GM21825 (cell line): Measurements from ENCODE around the gene ARRDC2.
"Not testable (repeated sequence)": the region's sequence is repeated elsewhere in the genome, so short reads cannot be mapped to it uniquely, and the experiment has no call there.

Source experiments
- ATAC-seq: cut with Tn5 transposase; IDR thresholded peaks from one replicate; pipeline ENCODE4 v1.9.1; 2021; ENCODE audit warnings: mild to moderate bottlenecking, moderate library complexity; ENCODE audit not compliant: unreplicated experiment

ARRDC2 gene

GRCh38 chr19:18007917-18008673 lies at the start of gene ARRDC2:
ARRDC2 (plus strand) TSS chr19:18008170; CDS start chr19:18008311, 141 bp downstream.
- ATAC-seq: peak; percentile 43

- no peak for ATAC-seq
These were observed 43.9 kb upstream of the ARRDC2 start for GRCh38 chr19:17963936-17964691.

GRCh38 chr19:17965370-17966128 lies 42.4 kb upstream of the ARRDC2 start:
- ATAC-seq: no peak

- ATAC-seq: no peak
These were observed 41.9 kb upstream of the ARRDC2 start for GRCh38 chr19:17966129-17966483.

GRCh38 chr19:17966550-17967256 lies 41.3 kb upstream of the ARRDC2 start, which contains the start of gene KCNN1:
KCNN1 (plus strand) TSS chr19:17967107; CDS start chr19:17973889, 6,782 bp downstream.
- ATAC-seq: no peak

GRCh38 chr19:17967257-17968051 lies 40.5 kb upstream of the ARRDC2 start:
- ATAC-seq: no peak

- no peak for ATAC-seq
These were observed 39.6 kb upstream of the ARRDC2 start for GRCh38 chr19:17968362-17968761.

GRCh38 chr19:17969096-17969792 lies 38.7 kb upstream of the ARRDC2 start:
- ATAC-seq: no peak

- ATAC-seq: no peak
These were observed 35.7 kb upstream of the ARRDC2 start for GRCh38 chr19:17972230-17972629.

GRCh38 chr19:17973759-17974158 lies 34.2 kb upstream of the ARRDC2 start:
- no peak for ATAC-seq

GRCh38 chr19:17974551-17974950 lies 33.4 kb upstream of the ARRDC2 start:
- no peak for ATAC-seq

- no peak for ATAC-seq
These were observed 32.9 kb upstream of the ARRDC2 start for GRCh38 chr19:17975032-17975431.

- ATAC-seq: no peak
These were observed 30.9 kb upstream of the ARRDC2 start for GRCh38 chr19:17977021-17977420.

GRCh38 chr19:17977488-17977887 lies 30.5 kb upstream of the ARRDC2 start:
- no peak for ATAC-seq

GRCh38 chr19:17981611-17982010 lies 26.4 kb upstream of the ARRDC2 start:
- ATAC-seq: no peak

GRCh38 chr19:17982430-17982829 lies 25.5 kb upstream of the ARRDC2 start:
- no peak for ATAC-seq

GRCh38 chr19:17985037-17985818 lies 22.7 kb upstream of the ARRDC2 start:
- no peak for ATAC-seq

- not testable (repeated sequence) for ATAC-seq
These were observed 21.4 kb upstream of the ARRDC2 start for GRCh38 chr19:17986569-17986968.

GRCh38 chr19:17988161-17988560 lies 19.8 kb upstream of the ARRDC2 start:
- ATAC-seq: no peak
